Liver (tissue), 9 donors: ENCODE results near the gene FREY1. TPM values are rescaled to one million over a fixed set of nuclear protein-coding genes. Genes with fewer than 3 reads are reported as not detected.

Experiments
- DNase-seq: peaks from one replicate; pipeline ENCODE4 v3.0.0-alpha.2; 2017; ENCODE audit warnings: low spot score
- H3K27ac ChIP-seq, 2 donors: one replicate each; pipeline ENCODE4 v1.7.0; 2013; ENCODE audit warnings: inconsistent platforms in 2 of 2, low read length in 2 of 2, control low read depth in 1 of 2, low read depth in 1 of 2, mild to moderate bottlenecking in 1 of 2
- H3K27me3 ChIP-seq, 4 donors: one replicate each; pipeline versions ENCODE4 v1.6.1 to v1.7.0; 2013; ENCODE audit warnings: low read length in 3 of 4, inconsistent platforms in 1 of 4, mild to moderate bottlenecking in 1 of 4, moderate library complexity in 1 of 4; ENCODE audit not compliant: control insufficient read depth in 4 of 4, insufficient read depth in 4 of 4
- H3K36me3 ChIP-seq, 4 donors: one replicate each; pipeline versions ENCODE4 v1.6.1 to v1.7.0; 2013; ENCODE audit warnings: low read length in 3 of 4, mild to moderate bottlenecking in 3 of 4, low read depth in 1 of 4, moderate library complexity in 1 of 4; ENCODE audit not compliant: control insufficient read depth in 4 of 4, insufficient read depth in 3 of 4
- H3K4me1 ChIP-seq, 4 donors: one replicate each; pipeline versions ENCODE4 v1.6.1 to v1.7.0; 2013; ENCODE audit warnings: low read length in 3 of 4, mild to moderate bottlenecking in 3 of 4, moderate library complexity in 1 of 4; ENCODE audit not compliant: control insufficient read depth in 4 of 4, insufficient read depth in 4 of 4
- H3K4me3 ChIP-seq, 3 donors: one replicate each; pipeline versions ENCODE4 v1.6.1 to v1.7.0; 2013; ENCODE audit warnings: low read length in 3 of 3, control low read depth in 1 of 3, low read depth in 1 of 3, mild to moderate bottlenecking in 1 of 3
- H3K9ac ChIP-seq, 2 donors: one replicate each; pipeline ENCODE4 v1.7.0; 2013; ENCODE audit warnings: low read length in 2 of 2, mild to moderate bottlenecking in 2 of 2, moderate library complexity in 2 of 2, control low read depth in 1 of 2, low read depth in 1 of 2
- H3K9me3 ChIP-seq, 4 donors: one replicate each; pipeline versions ENCODE4 v1.6.1 to v1.7.0; 2013; ENCODE audit warnings: low read length in 3 of 4; ENCODE audit not compliant: control insufficient read depth in 4 of 4
- EGR1 ChIP-seq, 2 donors: IDR thresholded peaks; 2 replicates each; pipeline ENCODE4 v1.6.1; 2016 to 2018; ENCODE audit warnings: antibody characterized with exemption in 2 of 2, low read depth in 2 of 2
- FOXA2 ChIP-seq: IDR thresholded peaks from 2 replicates; pipeline ENCODE4 v1.6.1; 2016; ENCODE audit warnings: antibody characterized with exemption
- GABPA ChIP-seq, 2 donors: IDR thresholded peaks in 1 of 2; conservative IDR thresholded peaks in 1 of 2; 2 replicates each; pipeline ENCODE4 v1.6.1; 2016; ENCODE audit warnings: antibody characterized with exemption in 2 of 2, mild to moderate bottlenecking in 1 of 2, moderate library complexity in 1 of 2
- HNF4A ChIP-seq, 2 donors: conservative IDR thresholded peaks; 2 replicates each; pipeline ENCODE4 v1.6.1; 2016; ENCODE audit warnings: antibody characterized with exemption in 2 of 2, mild to moderate bottlenecking in 2 of 2
- HNF4G ChIP-seq: IDR thresholded peaks from 2 replicates; pipeline ENCODE4 v1.6.1; 2016; ENCODE audit warnings: antibody characterized with exemption
- JUND ChIP-seq, 2 donors: IDR thresholded peaks; 2 replicates each; pipeline ENCODE4 v1.6.1; 2016; ENCODE audit warnings: antibody characterized with exemption in 2 of 2
- RAD21 ChIP-seq, 2 donors: IDR thresholded peaks; 2 replicates each; pipeline ENCODE4 v1.6.1; 2016; ENCODE audit warnings: antibody characterized with exemption in 2 of 2, mild to moderate bottlenecking in 2 of 2
- RXRA ChIP-seq, 2 donors: IDR thresholded peaks; 2 replicates each; pipeline ENCODE4 v1.6.1; 2017 to 2018; ENCODE audit warnings: antibody characterized with exemption in 2 of 2, mild to moderate bottlenecking in 1 of 2
- SP1 ChIP-seq: IDR thresholded peaks from 2 replicates; pipeline ENCODE4 v1.6.1; 2018; ENCODE audit warnings: antibody characterized with exemption, mild to moderate bottlenecking
- TAF1 ChIP-seq: conservative IDR thresholded peaks from 2 replicates; pipeline ENCODE4 v1.6.1; 2016; ENCODE audit warnings: antibody characterized with exemption, mild to moderate bottlenecking
- YY1 ChIP-seq: IDR thresholded peaks from 2 replicates; pipeline ENCODE4 v1.6.1; 2016; ENCODE audit warnings: antibody characterized with exemption, mild to moderate bottlenecking
- WGBS: extraction: QIAGEN DNeasy Blood & Tissue Kit; methylation state at CpG from one replicate; pipeline ENCODE4 v1.1.7; 2013; 5-methylcytosine and 5-hydroxymethylcytosine counted together
- polyA plus RNA-seq, 2 donors: library from polyadenylated mRNA; stranded (reverse) in 1 of 2; unstranded in 1 of 2; fragments of 200-250 nt in 1 of 2; fragments of >200 nt in 1 of 2; fragmentation: Nextera tagmentation in 1 of 2; extraction: Ambion mirVana in 1 of 2; gene quantifications; one replicate each; pipeline versions ENCODE4 v1.2.1 to v1.2.3, GENCODE V29; 2013 to 2015
- total RNA-seq, 2 donors: library from RNA; depleted of rRNA; stranded (reverse); fragments of >200 nt; gene quantifications; one replicate each; pipeline ENCODE4 v1.2.3, GENCODE V29; 2014
- TF ChIP-seq, protein P1 (sequence below): IDR thresholded peaks from 2 replicates; pipeline ENCODE4 v1.6.1; 2016; ENCODE audit warnings: antibody characterized with exemption
- TF ChIP-seq, protein P2 (sequence below): IDR thresholded peaks from 2 replicates; pipeline ENCODE4 v1.6.1; 2016; ENCODE audit warnings: antibody characterized with exemption, mild to moderate bottlenecking
- TF ChIP-seq, protein P3 (sequence below): IDR thresholded peaks from 2 replicates; pipeline ENCODE4 v1.6.1; 2016; ENCODE audit warnings: antibody characterized with exemption
- TF ChIP-seq, protein P4 (sequence below): fragments of 150-350 bp; IDR thresholded peaks from 2 replicates; pipeline ENCODE4 v1.5.1; 2017; ENCODE audit warnings: improper control_type of control experiment, low read depth, low read length; ENCODE audit not compliant: missing input control
- donor health status: healthy.
- donor health status: healthy.
- donor health status: healthy.
- donor health status: healthy.
- donor health status: healthy.

Gene FREY1
- total and polyA plus RNA-seq, 4 donors: 0.18 to 2.1 (median 0.75) TPM; not detected in 1

DNA sequence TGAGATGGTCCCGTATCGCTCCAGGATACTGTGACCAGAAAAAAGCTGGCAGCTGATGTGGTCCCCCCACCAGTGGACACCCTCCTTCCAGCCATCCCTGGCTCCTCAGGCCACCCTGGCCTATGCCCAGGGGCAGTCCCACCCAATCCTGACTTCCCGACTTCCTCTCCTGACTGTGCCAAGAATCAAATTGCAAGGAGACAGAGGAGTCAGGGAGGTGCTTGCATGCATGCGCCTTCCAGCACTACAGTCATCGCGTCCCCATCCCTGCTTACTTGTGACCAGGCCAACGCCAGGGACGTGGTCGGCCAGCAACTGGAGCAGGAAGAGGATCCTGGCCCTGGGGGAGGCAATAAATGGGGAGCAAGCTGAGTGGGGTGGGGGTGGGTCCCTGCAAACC lies 3.6 kb upstream of the FREY1 start:
- H3K4me3 ChIP-seq: no peak overlapping the region
- 94% methylated on average over 9 of the region's 9 CpGs for WGBS
- H3K36me3 ChIP-seq: peaks cover 16 to 29% (median 18%) of the 10 kb centered on the region in 4 donors
- H3K27ac ChIP-seq: no peak overlapping the region
- no peaks in the 10 kb centered on the region for H3K27me3 ChIP-seq
- peaks cover 10 to 38% (median 29%) of the 10 kb centered on the region in 4 donors for H3K4me1 ChIP-seq
- TF ChIP-seq, protein P1, sequence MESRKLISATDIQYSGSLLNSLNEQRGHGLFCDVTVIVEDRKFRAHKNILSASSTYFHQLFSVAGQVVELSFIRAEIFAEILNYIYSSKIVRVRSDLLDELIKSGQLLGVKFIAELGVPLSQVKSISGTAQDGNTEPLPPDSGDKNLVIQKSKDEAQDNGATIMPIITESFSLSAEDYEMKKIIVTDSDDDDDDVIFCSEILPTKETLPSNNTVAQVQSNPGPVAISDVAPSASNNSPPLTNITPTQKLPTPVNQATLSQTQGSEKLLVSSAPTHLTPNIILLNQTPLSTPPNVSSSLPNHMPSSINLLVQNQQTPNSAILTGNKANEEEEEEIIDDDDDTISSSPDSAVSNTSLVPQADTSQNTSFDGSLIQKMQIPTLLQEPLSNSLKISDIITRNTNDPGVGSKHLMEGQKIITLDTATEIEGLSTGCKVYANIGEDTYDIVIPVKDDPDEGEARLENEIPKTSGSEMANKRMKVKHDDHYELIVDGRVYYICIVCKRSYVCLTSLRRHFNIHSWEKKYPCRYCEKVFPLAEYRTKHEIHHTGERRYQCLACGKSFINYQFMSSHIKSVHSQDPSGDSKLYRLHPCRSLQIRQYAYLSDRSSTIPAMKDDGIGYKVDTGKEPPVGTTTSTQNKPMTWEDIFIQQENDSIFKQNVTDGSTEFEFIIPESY: no peak
- no peak for TF ChIP-seq HNF4G
- TF ChIP-seq, protein P2, sequence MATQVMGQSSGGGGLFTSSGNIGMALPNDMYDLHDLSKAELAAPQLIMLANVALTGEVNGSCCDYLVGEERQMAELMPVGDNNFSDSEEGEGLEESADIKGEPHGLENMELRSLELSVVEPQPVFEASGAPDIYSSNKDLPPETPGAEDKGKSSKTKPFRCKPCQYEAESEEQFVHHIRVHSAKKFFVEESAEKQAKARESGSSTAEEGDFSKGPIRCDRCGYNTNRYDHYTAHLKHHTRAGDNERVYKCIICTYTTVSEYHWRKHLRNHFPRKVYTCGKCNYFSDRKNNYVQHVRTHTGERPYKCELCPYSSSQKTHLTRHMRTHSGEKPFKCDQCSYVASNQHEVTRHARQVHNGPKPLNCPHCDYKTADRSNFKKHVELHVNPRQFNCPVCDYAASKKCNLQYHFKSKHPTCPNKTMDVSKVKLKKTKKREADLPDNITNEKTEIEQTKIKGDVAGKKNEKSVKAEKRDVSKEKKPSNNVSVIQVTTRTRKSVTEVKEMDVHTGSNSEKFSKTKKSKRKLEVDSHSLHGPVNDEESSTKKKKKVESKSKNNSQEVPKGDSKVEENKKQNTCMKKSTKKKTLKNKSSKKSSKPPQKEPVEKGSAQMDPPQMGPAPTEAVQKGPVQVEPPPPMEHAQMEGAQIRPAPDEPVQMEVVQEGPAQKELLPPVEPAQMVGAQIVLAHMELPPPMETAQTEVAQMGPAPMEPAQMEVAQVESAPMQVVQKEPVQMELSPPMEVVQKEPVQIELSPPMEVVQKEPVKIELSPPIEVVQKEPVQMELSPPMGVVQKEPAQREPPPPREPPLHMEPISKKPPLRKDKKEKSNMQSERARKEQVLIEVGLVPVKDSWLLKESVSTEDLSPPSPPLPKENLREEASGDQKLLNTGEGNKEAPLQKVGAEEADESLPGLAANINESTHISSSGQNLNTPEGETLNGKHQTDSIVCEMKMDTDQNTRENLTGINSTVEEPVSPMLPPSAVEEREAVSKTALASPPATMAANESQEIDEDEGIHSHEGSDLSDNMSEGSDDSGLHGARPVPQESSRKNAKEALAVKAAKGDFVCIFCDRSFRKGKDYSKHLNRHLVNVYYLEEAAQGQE: no peak
- no peak for TF ChIP-seq RXRA (IDR thresholded peaks at IDR 0.05)
- no peak for TF ChIP-seq SP1
- TF ChIP-seq EGR1 (IDR thresholded peaks at IDR 0.05; ENCODE audit: low read depth in 2 of 2): no peak
- TF ChIP-seq, protein P3, sequence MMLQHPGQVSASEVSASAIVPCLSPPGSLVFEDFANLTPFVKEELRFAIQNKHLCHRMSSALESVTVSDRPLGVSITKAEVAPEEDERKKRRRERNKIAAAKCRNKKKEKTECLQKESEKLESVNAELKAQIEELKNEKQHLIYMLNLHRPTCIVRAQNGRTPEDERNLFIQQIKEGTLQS: no peak
- no peak for DNase-seq
- H3K9ac ChIP-seq: no peak overlapping the region
- H3K9me3 ChIP-seq: no peaks in the 10 kb centered on the region

DNA sequence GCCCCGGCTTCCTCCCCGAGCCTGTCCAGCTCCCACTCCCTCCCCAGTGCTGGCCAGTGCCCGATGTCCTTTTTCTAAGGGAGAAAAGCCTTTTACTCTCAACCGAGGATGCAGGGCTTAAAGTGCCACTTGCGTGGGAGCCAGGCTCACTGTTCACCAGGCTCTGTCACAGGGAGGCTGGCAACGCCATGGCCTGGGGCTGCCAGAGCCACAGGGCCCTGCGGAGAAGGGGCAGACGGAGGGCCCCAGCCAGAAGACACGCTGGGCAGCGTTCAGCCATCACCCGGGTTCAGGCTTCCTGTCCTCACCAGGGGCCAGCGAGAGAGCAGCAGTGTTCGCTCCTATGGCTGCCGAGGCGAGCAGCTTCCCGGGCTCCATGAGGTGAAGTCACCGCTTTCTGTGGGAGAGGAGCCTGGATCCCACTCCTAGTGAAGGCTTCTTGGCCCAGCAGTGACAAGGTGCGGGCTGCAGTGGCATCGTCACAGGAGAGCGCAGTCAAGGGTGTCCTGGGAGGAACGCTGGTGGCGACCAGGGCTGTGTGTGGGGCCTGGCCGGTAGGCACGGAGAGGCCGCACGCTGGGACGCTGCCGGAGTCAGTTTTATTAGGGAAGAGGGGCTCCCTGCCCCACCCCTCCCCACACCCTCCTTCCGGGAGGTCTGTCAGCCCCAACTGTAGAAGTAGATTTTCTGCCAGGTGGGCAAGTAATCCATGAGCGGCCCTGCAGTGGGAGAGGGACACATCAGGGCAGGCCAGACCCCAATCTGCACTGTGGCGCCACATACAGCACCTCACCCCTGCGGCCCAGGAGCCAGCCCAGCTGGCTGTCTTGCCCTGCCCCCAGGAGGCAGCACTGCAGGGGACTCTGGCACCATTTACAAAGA lies 2.8 kb upstream of the FREY1 start:
- no peak for DNase-seq
- TF ChIP-seq RAD21 (IDR thresholded peaks at IDR 0.05): no peak
- TF ChIP-seq, protein P4, sequence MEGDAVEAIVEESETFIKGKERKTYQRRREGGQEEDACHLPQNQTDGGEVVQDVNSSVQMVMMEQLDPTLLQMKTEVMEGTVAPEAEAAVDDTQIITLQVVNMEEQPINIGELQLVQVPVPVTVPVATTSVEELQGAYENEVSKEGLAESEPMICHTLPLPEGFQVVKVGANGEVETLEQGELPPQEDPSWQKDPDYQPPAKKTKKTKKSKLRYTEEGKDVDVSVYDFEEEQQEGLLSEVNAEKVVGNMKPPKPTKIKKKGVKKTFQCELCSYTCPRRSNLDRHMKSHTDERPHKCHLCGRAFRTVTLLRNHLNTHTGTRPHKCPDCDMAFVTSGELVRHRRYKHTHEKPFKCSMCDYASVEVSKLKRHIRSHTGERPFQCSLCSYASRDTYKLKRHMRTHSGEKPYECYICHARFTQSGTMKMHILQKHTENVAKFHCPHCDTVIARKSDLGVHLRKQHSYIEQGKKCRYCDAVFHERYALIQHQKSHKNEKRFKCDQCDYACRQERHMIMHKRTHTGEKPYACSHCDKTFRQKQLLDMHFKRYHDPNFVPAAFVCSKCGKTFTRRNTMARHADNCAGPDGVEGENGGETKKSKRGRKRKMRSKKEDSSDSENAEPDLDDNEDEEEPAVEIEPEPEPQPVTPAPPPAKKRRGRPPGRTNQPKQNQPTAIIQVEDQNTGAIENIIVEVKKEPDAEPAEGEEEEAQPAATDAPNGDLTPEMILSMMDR: no peak
- TF ChIP-seq TAF1: no peak
- TF ChIP-seq, protein P3: no peak
- no peak for TF ChIP-seq RXRA (IDR thresholded peaks at IDR 0.05)
- TF ChIP-seq HNF4A (conservative IDR thresholded peaks at IDR 0.05): no peak
- no peak for TF ChIP-seq YY1
- TF ChIP-seq JUND (IDR thresholded peaks at IDR 0.05): no peak
- TF ChIP-seq, protein P1: no peak
- no peak for TF ChIP-seq FOXA2
- no peak for TF ChIP-seq GABPA (IDR thresholded peaks at IDR 0.05 in 1 of 2, conservative IDR thresholded peaks at IDR 0.05 in 1 of 2)
- no peak for TF ChIP-seq EGR1 (IDR thresholded peaks at IDR 0.05; ENCODE audit: low read depth in 2 of 2)
- 90% methylated on average over 32 of the region's 32 CpGs for WGBS
- Histone ChIP-seq H3K36me3 (peaks cover 13 to 23% (median 14%) of the 10 kb centered on the region in 4 donors), H3K4me3 (no peak overlapping the region), H3K9me3 (no peaks in the 10 kb centered on the region), H3K9ac (no peak overlapping the region), H3K4me1 (peaks cover 9 to 30% (median 21%) of the 10 kb centered on the region in 4 donors), H3K27ac (no peak overlapping the region), H3K27me3 (no peaks in the 10 kb centered on the region)
